ENCODE measurements around the gene REG1A.

DNA sequence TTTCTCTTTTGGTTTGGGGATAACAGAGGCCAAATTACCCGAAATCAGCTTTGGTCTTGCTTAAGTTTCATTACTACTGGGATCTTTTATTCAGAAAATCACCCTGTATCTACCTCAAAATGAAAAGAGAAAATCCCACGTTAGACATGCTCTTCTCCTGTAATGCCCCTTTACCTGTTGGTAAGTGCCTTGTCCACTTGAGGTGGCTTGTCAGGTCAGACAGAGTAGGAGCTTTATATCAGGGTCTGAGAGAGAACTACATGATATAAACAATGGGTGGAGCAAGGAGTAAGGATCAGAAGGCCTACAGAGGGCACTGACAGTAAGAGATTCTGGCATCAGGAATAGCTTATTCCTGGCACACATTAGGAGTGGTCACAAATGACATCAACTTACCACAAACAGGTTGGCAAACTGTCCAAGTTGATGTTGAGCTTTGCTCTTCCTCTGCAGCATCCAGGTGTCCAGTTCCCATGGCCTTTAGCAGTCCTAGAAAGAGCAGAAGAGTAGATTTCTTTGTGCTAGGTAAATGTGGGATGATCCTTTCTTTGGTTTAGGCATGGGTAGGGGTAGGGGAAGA lies 32.4 kb upstream of the REG1A start, which contains the start of gene REG1B:
- no peak for TF ChIP-seq POLR2A (IDR thresholded peaks at IDR 0.05)
- TF ChIP-seq, protein P1, sequence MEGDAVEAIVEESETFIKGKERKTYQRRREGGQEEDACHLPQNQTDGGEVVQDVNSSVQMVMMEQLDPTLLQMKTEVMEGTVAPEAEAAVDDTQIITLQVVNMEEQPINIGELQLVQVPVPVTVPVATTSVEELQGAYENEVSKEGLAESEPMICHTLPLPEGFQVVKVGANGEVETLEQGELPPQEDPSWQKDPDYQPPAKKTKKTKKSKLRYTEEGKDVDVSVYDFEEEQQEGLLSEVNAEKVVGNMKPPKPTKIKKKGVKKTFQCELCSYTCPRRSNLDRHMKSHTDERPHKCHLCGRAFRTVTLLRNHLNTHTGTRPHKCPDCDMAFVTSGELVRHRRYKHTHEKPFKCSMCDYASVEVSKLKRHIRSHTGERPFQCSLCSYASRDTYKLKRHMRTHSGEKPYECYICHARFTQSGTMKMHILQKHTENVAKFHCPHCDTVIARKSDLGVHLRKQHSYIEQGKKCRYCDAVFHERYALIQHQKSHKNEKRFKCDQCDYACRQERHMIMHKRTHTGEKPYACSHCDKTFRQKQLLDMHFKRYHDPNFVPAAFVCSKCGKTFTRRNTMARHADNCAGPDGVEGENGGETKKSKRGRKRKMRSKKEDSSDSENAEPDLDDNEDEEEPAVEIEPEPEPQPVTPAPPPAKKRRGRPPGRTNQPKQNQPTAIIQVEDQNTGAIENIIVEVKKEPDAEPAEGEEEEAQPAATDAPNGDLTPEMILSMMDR (IDR thresholded peaks at IDR 0.05), result no peak
